ENCODE measurements around the gene RPGRIP1L. TPM values are rescaled to one million over a fixed set of nuclear protein-coding genes. Genes with fewer than 3 reads are reported as not detected.

Gene RPGRIP1L
- total RNA-seq (2014; rRNA removed) (3.8 and 4.6 TPM in 2 replicates), Bru-seq, nascent RNA (percentile 49 among the genes with signal in this experiment), BruChase-seq, experiment 1, labeled RNA remaining after a 6-hour chase (percentile 44 among the genes with signal in this experiment), BruChase-seq, experiment 2, labeled RNA remaining after a 2-hour chase (percentile 48 among the genes with signal in this experiment)
- long read RNA-seq, full-length matches to known transcripts, result 2 of 6 reads
- long read RNA-seq, partial matches to known transcripts, result 2 of 6 reads
- long read RNA-seq, other reads (novel, unspliced or antisense), result 2 of 6 reads

- H3F3A ChIP-seq (ENCODE audit: low read length, unreplicated experiment), result no peaks in the 10 kb centered on the region
- no peaks in the 10 kb centered on the region for H3K9me3 ChIP-seq (ENCODE audit: low read length)
- peak within 1 kb of the TSS; percentile 81 for H3K4me3 ChIP-seq (ENCODE audit: low read length)
- no peaks in the 10 kb centered on the region for H3K9me2 ChIP-seq (replicated peaks; ENCODE audit: low read length)
- H3K79me2 ChIP-seq (ENCODE audit: low read length), result peaks cover 48% of the 10 kb centered on the region
- H3K9ac ChIP-seq (ENCODE audit: low read length), result peak within 1 kb of the TSS; percentile 77
- DNase-seq (peak; percentile 97), ATAC-seq (peak; percentile 98)
- intact Hi-C loops (cut with micrococcal nuclease), result no loop called here
- H3K27me3 ChIP-seq (ENCODE audit: low read length), result no peaks in the 10 kb centered on the region
- BruUV-seq (replicated peaks), result no TSS peak
- no peak within 1 kb of the TSS for H3K27ac ChIP-seq (ENCODE audit: low read length)
- H2AFZ ChIP-seq (ENCODE audit: low read length), result peak within 1 kb of the TSS; percentile 88
- peaks cover 7% of the 10 kb centered on the region; the same call in 1 of the 2 replicates for H3K4me1 ChIP-seq (ENCODE audit: insufficient read depth, low read length)
- POLR2A ChIA-PET (ENCODE audit: unreplicated experiment), result no interaction called here
- H3K4me2 ChIP-seq (ENCODE audit: low read length), result peak within 1 kb of the TSS; percentile 89
- CTCF ChIA-PET, result interaction anchor here (0.6 to 1.3 kb wide), 3 partner anchors 39 to 447 kb away, joined by 3 to 4 read pairs (median 4); no protein-coding TSS in a partner anchor
- H3K36me3 ChIP-seq (ENCODE audit: low read depth, low read length), result no peaks in the 10 kb centered on the region
- TF ChIP-seq CTCF (conservative IDR thresholded peaks at IDR 0.05; ENCODE audit: low read depth, low read length), result no peak
- TF ChIP-seq EZH2 (IDR thresholded peaks at IDR 0.05; ENCODE audit: low read length, unreplicated experiment), result no peak
- TF ChIP-seq EZH2phosphoT487 (IDR thresholded peaks at IDR 0.05; ENCODE audit: borderline replicate concordance, low read length), result no peak
- no peaks in the 10 kb centered on the region for H4K20me1 ChIP-seq (ENCODE audit: low read length)
Measured at GRCh38 chr16:53703590-53704444, at the start of gene RPGRIP1L, which contains the start of gene FTO. RPGRIP1L (minus strand) TSS chr16:53703859; CDS start chr16:53700723, 3,136 bp downstream. FTO (plus strand) TSS chr16:53704156.

- POLR2A ChIA-PET (ENCODE audit: unreplicated experiment), result no interaction called here
- no peak for ATAC-seq
- no peaks in the 10 kb centered on the region for H4K20me1 ChIP-seq (ENCODE audit: low read length)
Measured at GRCh38 chr16:53753431-53753830, 49.8 kb upstream of the RPGRIP1L start.

More at GRCh38 chr16:53753431-53753830, 49.8 kb upstream of the RPGRIP1L start:
- H2AFZ ChIP-seq (ENCODE audit: low read length), result no peak overlapping the region
- no peaks in the 10 kb centered on the region for H3K9me3 ChIP-seq (ENCODE audit: low read length)
- H3K27me3 ChIP-seq (ENCODE audit: low read length), result no peaks in the 10 kb centered on the region
- peaks cover 25% of the 10 kb centered on the region for H3K4me1 ChIP-seq (ENCODE audit: insufficient read depth, low read length)
- intact Hi-C loops (cut with micrococcal nuclease), result no loop called here
- H3K9ac ChIP-seq (ENCODE audit: low read length), result no peak overlapping the region
- H3K4me2 ChIP-seq (ENCODE audit: low read length), result no peak overlapping the region
- BruUV-seq (replicated peaks), result no TSS peak
- no peak overlapping the region for H3K4me3 ChIP-seq (ENCODE audit: low read length)
- no peak for TF ChIP-seq EZH2 (IDR thresholded peaks at IDR 0.05; ENCODE audit: low read length, unreplicated experiment)
- no peak for TF ChIP-seq CTCF (conservative IDR thresholded peaks at IDR 0.05; ENCODE audit: low read depth, low read length)
- TF ChIP-seq EZH2phosphoT487 (IDR thresholded peaks at IDR 0.05; ENCODE audit: borderline replicate concordance, low read length), result no peak
- no peak for DNase-seq
- H3K36me3 ChIP-seq (ENCODE audit: low read depth, low read length), result no peaks in the 10 kb centered on the region
- H3K9me2 ChIP-seq (replicated peaks; ENCODE audit: low read length), result no peaks in the 10 kb centered on the region
- no peak overlapping the region for H3K27ac ChIP-seq (ENCODE audit: low read length)
- H3K79me2 ChIP-seq (ENCODE audit: low read length), result peaks cover 35% of the 10 kb centered on the region
- no peaks in the 10 kb centered on the region for H3F3A ChIP-seq (ENCODE audit: low read length, unreplicated experiment)
- CTCF ChIA-PET, result interaction anchor here (0.6 kb wide), 1 partner anchor 15 kb away, joined by 3 read pairs; no protein-coding TSS in a partner anchor

Measured in PC-3 (cell line).